ENCODE data around the gene OGG1.

DNA sequence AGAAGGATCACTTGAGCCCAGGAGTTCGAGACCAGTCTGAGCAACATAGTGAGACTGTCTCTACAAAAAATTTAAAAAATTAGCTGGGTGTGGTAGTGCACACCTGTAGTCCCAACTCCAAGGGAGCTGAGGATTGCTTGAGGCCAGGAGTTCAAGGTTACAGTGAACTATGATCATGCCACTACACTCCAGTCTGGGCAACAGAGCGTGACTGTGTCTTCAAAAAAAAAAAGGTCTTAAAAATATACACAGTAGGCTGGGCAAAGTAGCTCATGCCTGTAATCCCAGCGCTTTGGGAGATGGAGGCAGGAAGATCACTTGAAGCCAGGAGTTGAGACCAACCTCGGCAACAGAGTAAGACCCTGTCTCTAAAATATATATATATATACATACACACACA lies 31.2 kb downstream of the OGG1 start:
- TF ChIP-seq, protein P1, sequence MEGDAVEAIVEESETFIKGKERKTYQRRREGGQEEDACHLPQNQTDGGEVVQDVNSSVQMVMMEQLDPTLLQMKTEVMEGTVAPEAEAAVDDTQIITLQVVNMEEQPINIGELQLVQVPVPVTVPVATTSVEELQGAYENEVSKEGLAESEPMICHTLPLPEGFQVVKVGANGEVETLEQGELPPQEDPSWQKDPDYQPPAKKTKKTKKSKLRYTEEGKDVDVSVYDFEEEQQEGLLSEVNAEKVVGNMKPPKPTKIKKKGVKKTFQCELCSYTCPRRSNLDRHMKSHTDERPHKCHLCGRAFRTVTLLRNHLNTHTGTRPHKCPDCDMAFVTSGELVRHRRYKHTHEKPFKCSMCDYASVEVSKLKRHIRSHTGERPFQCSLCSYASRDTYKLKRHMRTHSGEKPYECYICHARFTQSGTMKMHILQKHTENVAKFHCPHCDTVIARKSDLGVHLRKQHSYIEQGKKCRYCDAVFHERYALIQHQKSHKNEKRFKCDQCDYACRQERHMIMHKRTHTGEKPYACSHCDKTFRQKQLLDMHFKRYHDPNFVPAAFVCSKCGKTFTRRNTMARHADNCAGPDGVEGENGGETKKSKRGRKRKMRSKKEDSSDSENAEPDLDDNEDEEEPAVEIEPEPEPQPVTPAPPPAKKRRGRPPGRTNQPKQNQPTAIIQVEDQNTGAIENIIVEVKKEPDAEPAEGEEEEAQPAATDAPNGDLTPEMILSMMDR (IDR thresholded peaks at IDR 0.05), result no peak
- TF ChIP-seq EP300 (IDR thresholded peaks at IDR 0.05) (no peak), POLR2A (IDR thresholded peaks at IDR 0.05) (no peak)
